CD14-positive monocyte (primary cell): ENCODE results near the gene PPIF. TPM values are rescaled to one million over a fixed set of nuclear protein-coding genes. Genes with fewer than 3 reads are reported as not detected.
A peak's percentile ranks its signal among the peaks of the same experiment; 100 is the strongest.

Experiments used
- DNase-seq, 3 donors: peaks; one replicate each; pipeline ENCODE4 v3.0.0-alpha.2; 2011 to 2022
- H2AFZ ChIP-seq: 2 replicates; pipeline ENCODE4 v1.6.0; 2012; ENCODE audit warnings: mild to moderate bottlenecking, low read depth, low read length, inconsistent platforms; ENCODE audit not compliant: insufficient read depth, poor library complexity, severe bottlenecking
- H3K27ac ChIP-seq, 2 donors: 1 replicate in 1 of 2; 2 replicates in 1 of 2; pipeline ENCODE4 v1.5.1; 2012 to 2013; ENCODE audit warnings: low read length in 2 of 2, control low read depth in 1 of 2, inconsistent platforms in 1 of 2, low read depth in 1 of 2, mild to moderate bottlenecking in 1 of 2
- H3K27me3 ChIP-seq, 2 donors: one replicate each; pipeline versions ENCODE4 v1.6.0 to v1.6.1; 2011 to 2013; ENCODE audit warnings: low read length in 2 of 2; ENCODE audit not compliant: control insufficient read depth in 2 of 2, insufficient read depth in 2 of 2
- H3K36me3 ChIP-seq, 2 donors: replicated peaks in 1 of 2; 1 replicate in 1 of 2; 2 replicates in 1 of 2; pipeline versions ENCODE4 v1.5.1 to v1.6.1; 2012 to 2013; ENCODE audit warnings: low read length in 2 of 2, control low read depth in 1 of 2, inconsistent platforms in 1 of 2, mild to moderate bottlenecking in 1 of 2; ENCODE audit not compliant: insufficient read depth in 2 of 2, control insufficient read depth in 1 of 2
- H3K4me1 ChIP-seq, 2 donors: 1 replicate in 1 of 2; 2 replicates in 1 of 2; pipeline versions ENCODE4 v1.5.1 to v1.6.1; 2012 to 2013; ENCODE audit warnings: low read length in 2 of 2, control low read depth in 1 of 2, inconsistent platforms in 1 of 2, mild to moderate bottlenecking in 1 of 2, moderate library complexity in 1 of 2; ENCODE audit not compliant: insufficient read depth in 2 of 2, control insufficient read depth in 1 of 2
- H3K4me2 ChIP-seq: replicated peaks from 2 replicates; pipeline ENCODE3; 2012; ENCODE audit warnings: low read length, moderate library complexity, mild to moderate bottlenecking; ENCODE audit not compliant: poor library complexity, severe bottlenecking; ENCODE audit errors: extremely low read depth
- H3K4me3 ChIP-seq, 3 experiments: fragments of 200-600 bp in 1 of 3; sonication (generic) in 1 of 3; replicated peaks in 1 of 3; 1 replicate in 2 of 3; 2 replicates in 1 of 3; pipeline ENCODE4 v1.5.1; 2011 to 2013; ENCODE audit warnings: low read length in 3 of 3, mild to moderate bottlenecking in 3 of 3, control low read depth in 2 of 3, low read depth in 2 of 3, inconsistent platforms in 1 of 3, moderate library complexity in 1 of 3
- H3K79me2 ChIP-seq: 2 replicates; pipeline ENCODE4 v1.6.0; 2012; ENCODE audit warnings: mild to moderate bottlenecking, control low read depth, inconsistent platforms, low read length, moderate library complexity; ENCODE audit not compliant: insufficient read depth
- H3K9ac ChIP-seq: 2 replicates; pipeline ENCODE4 v1.6.0; 2017; ENCODE audit warnings: low read length, mild to moderate bottlenecking; ENCODE audit not compliant: insufficient read depth, poor library complexity, severe bottlenecking
- H3K9me3 ChIP-seq, 2 donors: replicated peaks in 1 of 2; 1 replicate in 1 of 2; 2 replicates in 1 of 2; pipeline versions ENCODE4 v1.5.1 to v1.6.1; 2012 to 2013; ENCODE audit warnings: low read length in 2 of 2, control low read depth in 1 of 2; ENCODE audit not compliant: control insufficient read depth in 1 of 2, insufficient read depth in 1 of 2
- H4K20me1 ChIP-seq: 2 replicates; pipeline ENCODE4 v1.6.0; 2012; ENCODE audit warnings: mild to moderate bottlenecking, low read length, control low read depth, moderate library complexity; ENCODE audit not compliant: insufficient read depth
- H3K27ac Mint-ChIP-seq, 7 donors: one replicate each; pipeline ENCODE4 v1.8.0; 2020; ENCODE audit warnings: mild to moderate bottlenecking in 7 of 7, mixed read lengths in 7 of 7, moderate library complexity in 6 of 7, inconsistent platforms in 2 of 7
- H3K27me3 Mint-ChIP-seq, 3 donors: one replicate each; pipeline ENCODE4 v1.8.0; 2021 to 2022; ENCODE audit warnings: low read depth in 3 of 3, mild to moderate bottlenecking in 3 of 3, mixed read lengths in 3 of 3, moderate library complexity in 3 of 3, inconsistent platforms in 1 of 3
- H3K36me3 Mint-ChIP-seq, 2 donors: one replicate each; pipeline ENCODE4 v1.8.0; 2020; ENCODE audit warnings: mixed read lengths in 2 of 2, inconsistent platforms in 1 of 2, mild to moderate bottlenecking in 1 of 2
- H3K4me1 Mint-ChIP-seq: one replicate; pipeline ENCODE4 v1.8.0; 2020; ENCODE audit warnings: mild to moderate bottlenecking, mixed read lengths
- H3K4me3 Mint-ChIP-seq, 2 donors: one replicate each; pipeline ENCODE4 v1.8.0; 2020; ENCODE audit warnings: mild to moderate bottlenecking in 2 of 2, mixed read lengths in 2 of 2, moderate library complexity in 1 of 2
- H3K9me3 Mint-ChIP-seq, 7 donors: one replicate each; pipeline ENCODE4 v1.8.0; 2020 to 2022; ENCODE audit warnings: mixed read lengths in 7 of 7, mild to moderate bottlenecking in 6 of 7, moderate library complexity in 6 of 7, inconsistent platforms in 2 of 7
- CTCF ChIP-seq: fragments of 200-600 bp; IDR thresholded peaks from one replicate; pipeline ENCODE4 v1.8.0; 2022; ENCODE audit warnings: antibody characterized with exemption, mild to moderate bottlenecking
- WGBS: methylation state at CpG from one replicate; pipeline ENCODE4 v1.1.5; 2013; ENCODE audit warnings: missing lambda C conversion rate; ENCODE audit not compliant: insufficient coverage; 5-methylcytosine and 5-hydroxymethylcytosine counted together
- intact Hi-C, 2 donors: fragments of 100-400 bp; cut with micrococcal nuclease; formaldehyde crosslinking; loops; one replicate each; pipeline versions ENCODE4 v1.15.0 to v1.15.1; 2023
- polyA plus RNA-seq, 3 donors: library from polyadenylated mRNA; depleted of rRNA in 1 of 3; unstranded in 2 of 3; stranded (reverse) in 1 of 3; fragments of 300-500 nt in 2 of 3; fragments of >200 nt in 1 of 3; fragmentation: Illumina TruSeq in 2 of 3; gene quantifications; 1 replicate in 2 of 3; 2 replicates in 1 of 3; pipeline ENCODE4 v1.2.3, GENCODE V29; 2012 to 2021

PPIF gene
- polyA plus RNA-seq, 3 donors, result 36.6 to 1,064 (median 52.3) TPM

GRCh38 chr10:79378647-79379511, 31.6 kb downstream of the PPIF start:
- no peaks in the 10 kb centered on the region for H4K20me1 ChIP-seq
- intact Hi-C loops, result loop anchor here in 1 of 2 donors (5.0 kb wide), 1 partner anchor 108 kb away; no protein-coding TSS in a partner anchor
- Mint-ChIP-seq H3K4me3 (no peak overlapping the region), H3K27ac (no peak overlapping the region), H3K27me3 (peaks cover 0 to 2% (median 2%) of the 10 kb centered on the region in 3 donors), H3K4me1 (peaks cover 5% of the 10 kb centered on the region), H3K9me3 (no peaks in the 10 kb centered on the region), H3K36me3 (peaks cover 4 to 7% of the 10 kb centered on the region in 2 donors)
- no peaks in the 10 kb centered on the region for H3K27me3 ChIP-seq
- 95% methylated on average over 21 of the region's 22 CpGs for WGBS
- H3K27ac ChIP-seq, result no peak overlapping the region
- no peaks in the 10 kb centered on the region for H3K4me1 ChIP-seq
- no peaks in the 10 kb centered on the region for H3K9me3 ChIP-seq
- no peak for TF ChIP-seq CTCF
- H3K4me3 ChIP-seq, result no peak overlapping the region
- H2AFZ ChIP-seq, result no peak overlapping the region
- no peak overlapping the region for H3K9ac ChIP-seq
- no peaks in the 10 kb centered on the region for H3K79me2 ChIP-seq
- no peaks in the 10 kb centered on the region for H3K36me3 ChIP-seq
- peak in 1 of 3 donors; percentile 3 for DNase-seq
- no peak overlapping the region for H3K4me2 ChIP-seq

DNA sequence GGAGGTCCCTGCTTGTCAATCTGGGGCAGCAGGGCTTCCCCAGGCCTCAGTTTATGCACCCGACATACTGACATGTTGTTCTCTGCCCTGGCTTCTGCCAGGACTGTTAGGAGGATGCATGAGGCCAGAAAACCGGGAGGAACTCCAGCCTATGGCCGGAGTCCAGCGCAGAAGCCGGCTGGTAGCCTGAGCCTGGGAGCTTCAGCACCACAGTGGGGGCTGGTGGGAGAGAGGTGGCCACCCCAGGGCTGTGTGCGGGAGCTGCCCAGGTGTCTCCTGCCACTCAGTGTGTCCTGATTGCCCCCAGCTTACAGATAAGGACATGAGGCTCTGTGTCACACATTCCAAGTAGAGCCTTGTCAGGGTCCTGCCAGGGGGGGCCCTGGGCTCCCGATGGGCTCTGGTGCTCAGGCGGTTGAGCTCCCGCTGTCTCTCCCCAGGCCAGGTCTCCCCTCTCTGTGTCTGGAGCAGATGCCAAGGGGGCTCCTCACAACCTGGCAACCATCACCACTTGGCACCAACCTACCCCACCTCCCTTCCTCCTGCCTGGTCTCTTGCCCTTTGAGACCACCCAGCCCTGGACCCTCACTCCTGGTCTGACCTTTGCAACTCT, 32.3 kb downstream of the PPIF start:
- peak in 1 of 3 donors; percentile 2 for DNase-seq
- no peaks in the 10 kb centered on the region for H3K36me3 ChIP-seq
- Mint-ChIP-seq H3K4me1 (peaks cover 4% of the 10 kb centered on the region), H3K27me3 (peaks cover 1 to 2% (median 2%) of the 10 kb centered on the region in 3 donors), H3K27ac (no peak overlapping the region), H3K36me3 (peaks cover 10 to 12% of the 10 kb centered on the region in 2 donors), H3K4me3 (no peak overlapping the region), H3K9me3 (no peaks in the 10 kb centered on the region)
- H3K27me3 ChIP-seq, result no peaks in the 10 kb centered on the region
- 96% methylated on average over 8 of the region's 9 CpGs for WGBS
- intact Hi-C loops, result loop anchor here in 1 of 2 donors (5.0 kb wide), 1 partner anchor 108 kb away; no protein-coding TSS in a partner anchor
- H2AFZ ChIP-seq, result no peak overlapping the region
- no peak overlapping the region for H3K4me3 ChIP-seq
- no peak overlapping the region for H3K9ac ChIP-seq
- no peak overlapping the region for H3K4me2 ChIP-seq
- no peaks in the 10 kb centered on the region for H4K20me1 ChIP-seq
- H3K9me3 ChIP-seq, result no peaks in the 10 kb centered on the region
- H3K79me2 ChIP-seq, result no peaks in the 10 kb centered on the region
- H3K4me1 ChIP-seq, result no peaks in the 10 kb centered on the region
- TF ChIP-seq CTCF, result no peak
- no peak overlapping the region for H3K27ac ChIP-seq
